GM18498 (cell line): ENCODE data around the gene APC.

ENCODE experiments used
- ATAC-seq: cut with Tn5 transposase; IDR thresholded peaks from one replicate; pipeline ENCODE4 v1.9.1; 2021; ENCODE audit warnings: mild to moderate bottlenecking, moderate library complexity; ENCODE audit not compliant: unreplicated experiment

Gene APC

GRCh38 chr5:112737463-112738190 lies at the start of gene APC:
Gene APC (plus strand): TSS chr5:112737885. CDS start chr5:112754891, 17,006 bp downstream.
- peak; percentile 100 for ATAC-seq

DNA sequence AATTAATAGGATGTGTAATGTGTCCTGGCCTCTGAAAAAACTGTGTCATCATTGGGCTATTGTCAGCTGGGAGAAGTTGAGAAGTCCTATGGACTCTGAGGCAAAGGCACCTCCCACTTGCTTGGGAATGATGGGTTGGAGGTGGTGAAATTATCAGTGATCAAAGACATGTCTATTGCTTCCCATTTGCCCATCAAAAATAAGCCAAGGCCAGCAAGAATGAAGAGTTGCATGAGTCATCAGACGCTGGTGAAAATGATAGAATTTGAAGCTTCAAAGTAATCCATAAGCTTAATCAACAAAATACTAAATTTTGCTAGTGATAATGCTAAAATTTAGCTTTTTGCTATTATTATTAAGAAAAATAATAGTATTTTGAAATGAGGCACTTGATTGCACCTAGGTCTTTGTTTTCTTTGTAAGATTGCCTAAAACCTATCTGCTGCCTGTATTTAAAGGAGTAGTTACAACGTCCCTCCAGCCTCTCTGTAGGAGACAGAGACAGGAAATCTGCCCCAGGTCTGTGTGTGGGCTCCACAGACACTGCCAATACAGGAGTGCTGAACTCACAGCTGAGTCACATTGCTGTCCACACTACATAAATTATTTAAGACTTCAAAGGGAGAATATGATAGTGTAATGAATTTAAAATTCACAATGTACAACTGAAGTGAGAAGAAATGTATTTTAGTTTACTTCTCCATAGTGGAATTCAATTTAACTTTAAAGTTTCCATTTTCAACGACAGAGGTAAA lies 48.4 kb upstream of the APC start:
- no peak for ATAC-seq

GRCh38 chr5:112690605-112691338 lies 46.9 kb upstream of the APC start:
- no peak for ATAC-seq

- ATAC-seq, result no peak
These were observed 46.4 kb upstream of the APC start for GRCh38 chr5:112691339-112691680.

- no peak for ATAC-seq
These were observed 45.9 kb upstream of the APC start for GRCh38 chr5:112691758-112692157.

DNA sequence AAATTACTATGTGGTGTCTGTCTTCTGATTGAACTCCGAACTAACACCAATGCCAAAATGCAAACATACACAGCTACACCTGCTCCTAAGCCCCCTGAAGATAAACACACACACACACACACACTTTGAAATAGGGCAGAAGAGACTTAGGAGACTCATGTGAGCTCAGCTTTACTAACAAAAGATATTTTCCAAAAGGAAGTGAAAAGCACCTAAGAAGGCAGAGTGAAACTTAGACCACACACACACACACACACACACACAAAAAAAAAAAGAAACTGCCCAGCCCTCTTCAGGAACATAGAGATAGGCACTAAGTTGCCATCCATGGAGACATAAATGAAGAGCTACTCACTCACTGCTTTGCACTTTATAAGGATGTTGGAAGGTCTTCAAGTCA lies 45.2 kb upstream of the APC start:
- ATAC-seq, result peak; percentile 49

DNA sequence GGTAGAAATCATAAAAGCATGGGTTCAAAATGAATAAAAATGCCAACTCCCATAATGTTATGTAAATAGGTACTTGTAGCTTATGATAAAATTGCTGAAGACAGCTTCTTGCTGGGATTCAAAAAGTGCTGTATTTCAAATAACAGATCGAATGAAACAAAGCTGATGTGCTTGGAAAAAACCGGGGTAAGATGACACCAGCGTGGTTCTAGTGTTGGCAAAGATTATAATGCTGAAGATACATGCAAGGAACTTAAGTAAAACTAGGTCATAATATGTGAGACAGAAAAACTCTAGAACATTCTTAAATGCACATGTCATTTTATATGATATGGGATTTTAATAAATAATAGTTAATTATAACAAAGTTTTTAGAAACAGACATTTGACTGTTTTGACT lies 44.4 kb upstream of the APC start:
- ATAC-seq, result no peak

DNA sequence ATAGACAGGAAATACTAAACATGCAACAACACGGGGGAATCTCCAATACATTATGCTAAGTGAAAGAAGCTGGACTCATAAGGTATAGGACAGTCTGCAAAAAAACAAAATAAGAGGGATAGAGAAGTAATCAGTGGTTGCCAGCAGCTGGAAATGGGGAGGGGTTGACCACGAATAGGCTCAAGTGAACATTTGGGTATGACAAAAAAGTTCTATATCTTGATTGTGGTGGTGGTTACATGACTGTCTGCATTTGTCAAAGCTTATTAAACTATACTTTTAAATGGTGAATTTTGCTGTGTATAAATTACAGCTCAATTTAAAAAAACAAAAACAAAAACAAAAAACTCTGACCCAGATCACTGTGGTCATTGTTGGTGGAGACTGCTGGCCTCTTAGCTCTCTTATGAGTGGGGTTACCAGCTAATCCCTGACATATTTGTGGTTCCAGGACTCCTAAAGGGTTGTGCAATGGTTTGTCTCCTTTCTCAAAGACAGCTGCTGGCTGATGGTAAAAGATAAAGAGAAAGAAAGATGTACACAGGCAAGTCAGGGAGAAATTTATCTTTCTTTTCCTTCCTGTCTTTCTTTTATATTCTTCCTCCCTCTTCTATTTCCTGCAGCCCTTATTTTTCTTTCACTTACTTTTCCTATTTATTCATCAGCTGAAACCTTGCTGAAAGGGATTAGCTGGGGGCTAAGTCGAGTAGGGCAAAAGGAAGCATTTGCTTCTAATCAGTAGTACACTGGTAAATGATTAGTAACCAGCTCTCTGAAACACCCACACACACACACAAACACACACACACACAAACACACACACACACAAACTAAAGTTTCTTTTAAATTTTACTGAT lies 42.6 kb upstream of the APC start:
- ATAC-seq, result no peak

- no peak for ATAC-seq
These were observed 40.9 kb upstream of the APC start for GRCh38 chr5:112696786-112697185.

GRCh38 chr5:112697322-112697721 lies 40.4 kb upstream of the APC start:
- ATAC-seq, result no peak

DNA sequence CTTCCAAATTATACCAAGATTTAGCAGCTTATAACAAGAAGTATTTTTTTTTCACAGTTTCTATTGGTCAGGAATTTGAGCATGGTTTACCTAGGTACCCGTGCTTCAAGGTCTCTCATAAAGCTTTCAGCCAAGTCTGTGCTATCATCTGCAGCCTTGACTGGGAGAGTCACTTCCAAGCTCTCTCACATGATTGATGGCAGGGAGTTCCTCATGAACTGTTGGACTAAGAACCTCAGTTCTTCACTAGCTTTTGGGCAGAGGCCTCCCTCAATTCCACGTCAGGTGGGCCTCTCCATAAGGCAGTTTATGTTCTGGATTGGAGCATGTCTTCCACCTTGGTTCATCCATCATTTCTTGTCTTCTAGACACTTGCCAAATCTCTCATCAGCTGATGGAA lies 39.9 kb upstream of the APC start:
- no peak for ATAC-seq

GRCh38 chr5:112703866-112704820 lies 33.5 kb upstream of the APC start:
- ATAC-seq, result no peak

- no peak for ATAC-seq
These were observed 31.2 kb upstream of the APC start for GRCh38 chr5:112706446-112707016.

- peak; percentile 92 for ATAC-seq
These were observed 30.2 kb upstream of the APC start for GRCh38 chr5:112707187-112708102.

- no peak for ATAC-seq
These were observed 29.5 kb upstream of the APC start for GRCh38 chr5:112708103-112708622.

DNA sequence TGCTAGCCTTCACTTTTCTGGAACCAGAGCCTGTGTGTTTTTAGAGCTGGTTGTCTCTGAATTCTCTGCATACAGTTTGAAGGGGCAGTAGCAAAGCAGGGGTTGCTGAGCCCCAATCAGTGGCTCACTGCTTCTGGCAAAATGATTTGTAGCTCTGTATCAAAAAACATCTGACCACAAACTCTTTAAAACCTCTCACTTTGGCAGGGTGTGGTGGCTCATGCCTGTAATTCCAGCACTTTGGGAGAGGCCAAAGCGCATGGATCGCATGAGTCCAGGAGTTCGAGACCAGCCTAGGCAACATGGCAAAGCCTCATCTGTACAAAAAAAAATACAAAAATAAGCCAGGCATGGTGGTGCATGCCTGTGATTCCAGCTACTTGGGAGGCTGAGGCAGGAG lies 28.3 kb upstream of the APC start:
- ATAC-seq, result no peak

DNA sequence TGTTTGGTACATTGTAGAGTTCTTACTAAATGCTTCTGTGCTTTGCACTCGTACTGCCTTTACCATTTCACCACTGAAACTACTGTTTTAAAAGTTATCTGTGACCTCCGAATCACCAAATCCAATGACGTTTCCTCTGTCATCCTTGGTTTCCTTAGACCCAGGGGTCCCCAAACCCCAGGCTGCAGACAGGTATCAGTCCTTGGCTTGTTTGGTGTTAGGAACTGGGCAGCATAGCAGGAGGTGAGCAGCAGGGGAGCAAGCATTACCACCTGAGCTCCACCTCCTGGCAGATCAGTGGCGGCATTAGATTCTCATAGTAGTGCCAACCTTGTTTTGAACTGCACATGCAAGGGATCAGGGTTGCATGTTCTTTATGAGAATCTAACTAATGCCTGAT lies 26.8 kb upstream of the APC start:
- ATAC-seq, result no peak

- no peak for ATAC-seq
These were observed 26.2 kb upstream of the APC start for GRCh38 chr5:112711436-112711835.
